HG03565 (cell line): ENCODE results near the gene HADH.
"Not testable (repeated sequence)": the region's sequence is repeated elsewhere in the genome, so short reads cannot be mapped to it uniquely, and the experiment has no call there.

ENCODE experiments used
- ATAC-seq: cut with Tn5 transposase; IDR thresholded peaks from one replicate; pipeline ENCODE4 v1.9.1; 2021; ENCODE audit warnings: mild to moderate bottlenecking, moderate library complexity; ENCODE audit not compliant: unreplicated experiment

The HADH gene

DNA sequence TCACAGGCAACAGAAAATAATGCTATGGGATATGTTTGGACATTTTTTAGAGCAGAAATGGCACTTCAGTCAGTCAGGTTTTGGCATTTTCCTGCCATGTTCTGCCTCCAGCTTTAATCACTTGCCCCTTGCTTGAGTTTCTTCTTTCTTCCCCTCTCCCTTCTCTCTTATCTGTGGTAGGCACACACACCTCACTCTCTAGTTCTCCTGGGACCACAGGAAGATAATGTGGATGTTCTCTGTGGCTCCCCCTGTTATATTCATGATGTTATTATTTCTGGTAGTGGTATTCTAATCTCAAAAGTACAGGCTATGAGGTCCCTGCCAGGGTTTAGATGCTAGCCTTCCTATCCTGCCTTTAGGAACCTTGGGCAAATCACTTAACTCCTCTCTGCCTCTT, 5.2 kb downstream of the HADH start:
- no peak for ATAC-seq

DNA sequence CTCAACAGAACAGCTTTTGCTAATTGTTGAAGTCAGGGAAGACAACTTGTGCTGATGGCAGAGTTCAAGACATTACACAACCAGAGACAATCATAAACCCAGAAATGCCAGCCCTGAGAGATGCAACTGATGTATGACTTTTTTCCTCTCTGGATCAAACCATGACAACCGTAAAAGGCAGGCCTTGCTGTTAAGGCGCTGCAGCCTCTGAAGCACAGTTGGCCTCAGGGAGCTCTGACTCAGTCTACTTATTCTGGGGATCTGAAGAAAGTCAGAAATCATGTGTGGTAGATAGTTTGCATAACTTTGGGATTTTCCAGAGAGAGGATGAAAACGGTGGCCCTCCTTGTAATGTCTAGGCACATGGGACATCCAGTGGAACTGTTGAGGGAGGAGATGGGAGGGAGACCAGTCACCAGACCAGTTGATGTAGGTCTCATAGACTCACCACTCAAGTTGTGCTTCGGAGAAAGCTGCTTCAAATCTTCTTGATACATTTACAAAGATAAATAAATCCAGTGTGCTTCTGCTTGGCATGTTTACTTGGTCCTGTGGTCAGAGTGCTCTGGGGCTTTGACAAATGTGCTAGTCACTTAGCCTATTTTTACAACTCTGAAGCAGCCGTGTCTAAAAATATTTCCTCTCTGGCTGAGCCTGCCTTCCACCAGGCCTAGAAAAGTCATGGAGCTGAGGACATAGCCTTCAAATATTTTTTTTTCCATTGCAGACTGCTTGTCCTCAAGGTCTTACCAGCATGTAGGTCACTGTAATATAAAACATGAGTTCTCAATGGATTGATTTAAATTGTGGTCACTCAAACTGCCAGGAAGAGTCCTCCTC, 7.5 kb downstream of the HADH start:
- ATAC-seq: no peak

DNA sequence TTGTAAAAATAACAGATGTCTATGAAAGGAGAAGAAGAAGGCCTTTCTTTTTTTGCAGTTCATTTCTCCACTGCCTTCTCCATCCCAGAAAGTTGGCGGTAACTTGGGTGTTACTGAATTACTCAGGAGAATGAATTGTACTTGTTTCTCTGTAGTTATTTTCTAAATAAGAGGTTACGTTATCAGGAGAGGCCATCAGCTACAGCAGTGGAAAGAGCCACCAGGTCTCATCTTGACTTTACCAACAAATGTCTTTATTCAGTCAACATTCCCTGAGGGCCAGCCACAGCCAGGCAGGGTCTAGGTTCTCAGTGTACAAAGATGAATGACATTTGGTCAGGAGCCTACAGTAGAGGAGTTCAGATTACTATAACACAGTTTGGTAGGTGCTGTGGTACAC, 8.1 kb downstream of the HADH start:
- no peak for ATAC-seq

- ATAC-seq: no peak
Measured at GRCh38 chr4:107999932-108000539, 10.3 kb downstream of the HADH start.

- ATAC-seq: no peak
Measured at GRCh38 chr4:108001540-108002135, 11.9 kb downstream of the HADH start.

- ATAC-seq: no peak
Measured at GRCh38 chr4:108003982-108004515, 14.4 kb downstream of the HADH start.

DNA sequence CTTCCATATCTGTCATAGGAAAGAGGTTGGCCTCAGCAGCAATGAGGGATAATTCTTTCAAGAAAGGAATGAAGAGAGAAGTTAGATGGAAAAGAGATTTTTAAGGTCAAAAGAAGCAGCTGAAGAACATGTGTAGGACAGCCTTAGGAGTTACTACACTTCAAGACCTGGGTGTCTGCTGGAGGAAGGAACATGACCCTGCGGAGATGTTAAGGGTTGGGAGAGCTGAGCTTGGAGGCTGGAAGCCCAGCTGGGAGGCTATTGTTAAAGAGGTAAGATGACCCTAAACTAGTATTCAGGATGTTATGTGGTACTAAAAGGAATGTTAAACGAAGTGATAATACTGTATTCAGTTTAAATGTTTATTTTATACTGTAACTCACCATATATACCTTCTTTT, 15.0 kb downstream of the HADH start:
- no peak for ATAC-seq

GRCh38 chr4:108005807-108006206, 16.1 kb downstream of the HADH start:
- no peak for ATAC-seq

GRCh38 chr4:108006361-108006760, 16.7 kb downstream of the HADH start:
- no peak for ATAC-seq

DNA sequence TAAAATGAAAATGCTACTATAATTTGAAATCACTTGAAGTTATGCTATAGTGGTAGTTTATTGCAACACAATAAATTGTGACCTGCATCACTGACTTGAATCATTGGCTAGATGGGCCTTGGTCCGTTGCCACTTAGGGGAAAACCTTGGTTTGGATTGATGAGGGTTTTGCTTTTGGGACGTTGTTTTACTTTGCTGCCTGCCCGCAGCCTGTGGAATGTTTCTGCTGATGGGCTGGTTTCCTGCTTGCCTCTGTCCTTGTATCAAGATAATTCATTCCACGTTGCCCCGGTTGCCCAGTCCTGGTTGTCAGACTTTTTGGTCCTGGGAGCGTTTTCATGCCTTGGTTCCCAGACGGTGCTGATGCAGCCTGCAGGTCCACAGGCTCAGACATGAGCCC, 18.3 kb downstream of the HADH start:
- ATAC-seq: no peak

GRCh38 chr4:108008721-108009120, 19.0 kb downstream of the HADH start:
- no peak for ATAC-seq

GRCh38 chr4:108010167-108010566, 20.5 kb downstream of the HADH start:
- ATAC-seq: no peak

GRCh38 chr4:108012382-108012781, 22.7 kb downstream of the HADH start:
- not testable (repeated sequence) for ATAC-seq

- no peak for ATAC-seq
Measured at GRCh38 chr4:108013327-108013726, 23.6 kb downstream of the HADH start.

- ATAC-seq: no peak
Measured at GRCh38 chr4:108013955-108014354, 24.3 kb downstream of the HADH start.

DNA sequence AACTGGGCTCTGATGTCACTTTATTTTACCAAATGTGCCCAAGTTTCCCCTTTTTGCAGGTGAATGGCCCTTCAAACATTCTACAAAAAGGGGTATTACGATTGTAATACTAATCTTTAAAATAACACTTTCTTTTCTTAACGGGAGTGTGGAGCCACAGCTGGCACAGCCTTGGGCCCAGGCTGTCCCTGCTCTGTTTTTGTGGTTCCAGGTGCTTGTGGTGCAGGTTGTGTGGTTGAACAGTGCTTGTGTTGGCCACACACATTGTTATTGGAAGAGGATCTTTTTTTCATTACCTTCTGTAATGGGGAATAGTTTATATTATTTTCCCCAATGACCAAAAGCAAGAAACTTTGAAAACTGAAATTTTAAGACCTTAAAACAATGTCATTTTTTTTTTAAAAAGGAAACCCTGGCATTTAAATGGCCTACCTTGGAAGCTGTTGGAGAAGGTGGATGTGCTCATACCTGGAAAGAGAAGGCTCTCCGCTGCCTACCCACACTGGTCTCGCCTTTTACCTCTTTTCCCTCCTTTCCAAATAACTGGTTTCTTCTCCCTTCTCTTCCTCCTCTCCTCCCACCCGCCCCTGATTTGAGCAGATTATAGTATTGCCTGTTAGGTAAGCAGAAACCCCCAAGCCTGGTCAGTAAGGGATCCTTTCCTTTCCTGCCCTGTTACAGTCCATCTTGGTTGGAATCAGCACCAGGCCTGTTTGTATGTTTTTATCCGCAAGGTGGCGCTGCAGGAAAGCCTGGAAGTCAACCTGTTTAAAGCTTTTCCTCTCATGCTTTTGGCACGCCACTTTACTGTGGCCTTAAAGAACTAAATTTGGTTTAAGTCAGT, 28.6 kb downstream of the HADH start:
- ATAC-seq: peak; percentile 85

DNA sequence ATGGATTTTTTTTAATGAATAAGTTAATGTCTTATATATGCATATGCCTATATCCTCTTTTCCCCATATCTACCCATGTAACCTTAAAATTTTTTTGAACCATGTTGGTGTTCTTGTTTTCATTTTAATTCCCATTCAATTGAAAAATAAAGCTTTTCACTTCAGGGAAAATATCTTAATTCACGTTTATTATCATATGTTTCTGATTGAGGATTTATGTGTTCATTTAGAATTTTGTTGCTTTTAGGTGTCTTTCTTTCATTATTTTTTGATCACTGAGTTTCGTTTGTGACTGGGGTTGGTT, 29.1 kb downstream of the HADH start:
- no peak for ATAC-seq

GRCh38 chr4:108024085-108024877, 34.6 kb downstream of the HADH start:
- no peak for ATAC-seq

DNA sequence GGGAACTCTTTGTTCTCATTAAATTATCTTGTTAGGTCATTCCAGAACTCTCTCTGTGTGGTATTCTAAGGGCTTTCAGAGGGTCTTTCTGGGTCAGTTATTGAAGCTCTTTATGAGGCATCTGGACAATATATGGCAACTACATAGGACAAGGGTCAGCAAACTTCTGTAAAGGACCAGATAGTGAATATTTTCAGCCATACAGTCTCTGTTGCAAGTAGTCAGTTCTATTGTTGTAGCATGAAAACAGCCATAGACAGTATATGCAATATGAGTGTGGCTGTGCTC, 35.1 kb downstream of the HADH start:
- no peak for ATAC-seq

GRCh38 chr4:108029016-108029720, 39.5 kb downstream of the HADH start:
- no peak for ATAC-seq
